ENCODE results near the gene PCMT1.
"Not testable (repeated sequence)": the region's sequence is repeated elsewhere in the genome, so short reads cannot be mapped to it uniquely, and the experiment has no call there.

Gene PCMT1

DNA sequence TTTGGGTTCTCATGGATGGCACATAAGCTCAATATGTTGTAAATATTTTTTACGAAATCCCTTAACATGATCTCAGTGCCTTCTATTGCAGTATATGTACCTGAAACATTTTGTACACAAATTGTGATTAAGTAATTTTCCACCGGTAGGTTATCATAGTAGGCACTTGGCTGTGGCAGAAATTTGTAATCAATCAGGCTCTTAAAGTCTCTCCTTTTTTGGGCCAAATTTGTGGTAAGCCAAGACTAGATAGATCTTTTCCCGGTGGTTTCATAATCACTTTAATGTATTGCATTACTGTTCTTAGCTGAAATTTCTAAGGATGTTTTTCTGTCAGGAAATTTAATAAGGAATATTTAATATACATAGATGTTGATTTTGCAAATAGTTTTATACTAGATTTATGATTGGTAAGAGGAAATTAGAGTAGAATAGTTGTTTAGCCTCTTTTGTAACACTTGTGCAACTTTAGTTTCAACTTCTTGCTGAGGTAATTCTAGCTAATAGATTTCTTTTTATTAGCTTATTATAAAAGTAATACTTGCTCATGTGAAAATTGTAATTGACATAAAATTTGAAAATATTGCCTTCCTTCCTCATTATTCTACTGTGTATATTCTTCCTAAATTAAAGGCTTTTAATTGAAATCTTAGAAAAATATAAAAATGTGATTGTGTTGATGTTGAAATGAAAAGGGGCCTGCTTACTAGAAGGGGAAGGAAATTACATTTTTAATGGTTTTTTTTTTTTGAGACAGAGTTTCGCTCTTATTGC is 3.2 kb downstream of the PCMT1 start:
- no peak for FAIRE-seq
- no peak for DNase-seq (ENCODE audit: insufficient read length)
- TF ChIP-seq TAF1 (IDR thresholded peaks at IDR 0.05; ENCODE audit: borderline replicate concordance, low read depth, low read length) (no peak), POLR2AphosphoS5 (IDR thresholded peaks at IDR 0.05; ENCODE audit: low read depth, low read length) (no peak), POLR2A (IDR thresholded peaks at IDR 0.05; ENCODE audit: low read depth, low read length) (no peak)

DNA sequence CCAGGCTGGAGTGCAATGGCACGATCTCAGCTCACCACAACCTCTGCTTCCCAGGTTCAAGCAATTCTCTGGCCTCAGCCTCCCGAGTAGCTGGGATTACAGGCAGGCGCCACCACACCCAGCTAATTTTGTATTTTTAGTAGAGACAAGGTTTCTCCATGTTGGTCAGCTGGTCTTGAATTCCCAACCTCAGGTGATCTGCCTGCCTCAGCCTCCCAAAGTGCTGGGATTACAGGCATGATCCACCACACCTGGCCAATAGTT is 3.8 kb downstream of the PCMT1 start:
- not testable (repeated sequence) for DNase-seq (ENCODE audit: insufficient read length)

DNA sequence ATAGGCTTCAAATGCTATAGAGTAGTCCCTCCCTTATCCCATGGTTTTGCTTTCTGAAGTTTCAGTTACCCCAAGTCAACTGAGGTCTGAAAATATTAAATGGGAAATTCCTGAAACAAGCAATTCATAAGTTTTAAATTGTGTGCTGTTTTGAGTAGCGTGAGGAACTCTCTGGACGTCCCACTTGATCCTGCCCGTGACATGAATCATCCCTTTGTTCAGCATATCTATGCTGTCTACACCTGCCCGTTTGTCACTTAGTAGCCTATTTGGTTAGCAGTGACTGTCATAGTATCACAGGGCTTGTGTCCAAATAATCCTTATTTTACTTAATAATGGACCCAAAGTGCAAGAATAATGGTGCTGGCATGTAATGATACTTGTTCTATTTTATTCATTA is 5.0 kb downstream of the PCMT1 start:
- TF ChIP-seq POLR2AphosphoS5 (IDR thresholded peaks at IDR 0.05; ENCODE audit: low read depth, low read length) (no peak), POLR2A (IDR thresholded peaks at IDR 0.05; ENCODE audit: low read depth, low read length) (no peak), TAF1 (IDR thresholded peaks at IDR 0.05; ENCODE audit: borderline replicate concordance, low read depth, low read length) (no peak)
- FAIRE-seq (no peak), DNase-seq (ENCODE audit: insufficient read length) (no peak)

More for the DNA sequence above, 3.8 kb downstream of the PCMT1 start:
- FAIRE-seq = not testable (repeated sequence)

DNA sequence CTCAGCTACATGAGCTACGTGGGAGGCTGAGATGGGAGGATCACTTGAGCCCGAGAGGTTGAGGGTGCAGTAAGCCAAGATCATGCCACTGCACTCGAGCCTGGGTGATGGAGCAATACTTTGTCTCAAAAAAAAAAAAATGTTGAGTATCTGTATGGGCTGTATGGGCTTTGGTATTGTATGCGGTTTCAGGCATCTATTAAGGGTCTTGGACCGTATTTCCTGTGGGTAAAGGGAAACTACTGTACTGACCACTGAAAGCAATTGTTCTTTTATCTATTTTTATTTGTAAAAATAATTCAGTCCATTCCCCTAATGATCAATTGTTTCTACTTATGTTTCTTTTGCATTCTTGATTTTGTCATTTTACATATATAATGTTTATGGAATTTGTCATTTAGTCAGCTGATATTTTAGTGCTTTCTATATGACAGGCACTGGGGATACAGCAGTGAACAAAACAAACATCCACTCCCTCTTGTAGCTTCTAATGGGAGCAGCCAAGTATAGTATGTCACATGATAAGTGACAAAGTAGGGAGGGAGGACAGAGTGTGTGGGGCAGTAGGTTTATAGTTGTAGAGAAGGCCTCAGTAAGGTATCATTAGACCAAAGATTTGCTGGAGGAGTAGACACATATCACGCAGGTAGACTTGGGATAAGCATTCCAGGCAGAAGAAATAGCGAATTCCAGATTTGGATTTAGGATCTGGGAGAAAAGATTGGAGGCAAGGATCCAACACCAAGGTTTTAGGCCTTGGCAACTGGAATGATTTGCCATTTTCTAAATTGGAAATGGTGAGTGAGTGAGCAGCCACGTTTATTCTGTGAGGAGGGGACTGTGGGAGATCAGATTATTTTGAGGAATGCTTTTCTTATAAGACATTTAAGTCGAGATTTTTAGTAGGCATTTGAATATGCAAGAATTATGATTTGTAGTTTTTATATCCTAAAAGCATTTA is 6.0 kb downstream of the PCMT1 start:
- DNase-seq (ENCODE audit: insufficient read length) (no peak), FAIRE-seq (peak; percentile 79)
- no peak for TF ChIP-seq TAF1 (IDR thresholded peaks at IDR 0.05; ENCODE audit: borderline replicate concordance, low read depth, low read length)
- TF ChIP-seq POLR2A (IDR thresholded peaks at IDR 0.05; ENCODE audit: low read depth, low read length) = no peak
- TF ChIP-seq POLR2AphosphoS5 (IDR thresholded peaks at IDR 0.05; ENCODE audit: low read depth, low read length) = no peak

DNA sequence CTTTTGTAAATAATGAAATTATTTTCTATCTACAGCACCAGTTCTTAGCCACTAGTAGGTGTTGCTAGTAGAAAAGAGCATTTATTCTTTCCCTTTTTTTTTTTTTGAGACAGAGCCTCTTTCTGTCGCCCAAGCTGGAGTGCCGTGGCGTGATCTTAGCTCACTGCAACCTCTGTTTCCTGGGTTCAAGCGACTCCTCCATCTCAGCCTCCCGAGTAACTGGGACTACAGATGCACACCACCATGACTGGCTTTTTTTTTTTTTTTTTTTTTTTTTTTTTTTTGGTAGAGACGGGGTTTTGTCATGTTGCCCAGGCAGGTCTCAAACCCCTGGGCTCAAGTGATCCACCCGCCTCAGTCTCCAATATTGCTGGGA is 6.7 kb downstream of the PCMT1 start:
- FAIRE-seq (no peak), DNase-seq (ENCODE audit: insufficient read length) (no peak)
- no peak for TF ChIP-seq TAF1 (IDR thresholded peaks at IDR 0.05; ENCODE audit: borderline replicate concordance, low read depth, low read length)
- TF ChIP-seq POLR2A (IDR thresholded peaks at IDR 0.05; ENCODE audit: low read depth, low read length) = no peak

DNA sequence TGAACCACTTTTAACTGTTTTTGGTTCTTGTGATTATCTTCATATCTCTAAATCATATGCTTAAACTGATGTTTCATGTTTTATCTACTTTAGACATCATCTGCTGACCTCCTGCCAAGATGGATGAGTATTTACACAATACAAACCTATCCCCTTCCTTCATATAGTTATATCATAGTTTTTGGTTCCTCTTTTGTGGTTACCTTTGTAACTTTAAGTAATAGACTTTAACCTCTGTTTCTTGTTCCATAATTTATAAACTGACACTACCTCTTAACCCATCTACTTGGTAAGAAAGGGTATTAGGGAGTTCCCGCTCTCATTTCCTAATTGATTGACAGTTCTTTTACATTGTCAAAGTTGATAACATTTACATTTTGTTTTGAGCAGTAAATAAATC is 11.9 kb downstream of the PCMT1 start:
- DNase-seq (ENCODE audit: insufficient read length) (no peak), FAIRE-seq (peak; percentile 70)
- TF ChIP-seq TAF1 (IDR thresholded peaks at IDR 0.05; ENCODE audit: borderline replicate concordance, low read depth, low read length) = no peak
- no peak for TF ChIP-seq POLR2AphosphoS5 (IDR thresholded peaks at IDR 0.05; ENCODE audit: low read depth, low read length)
- no peak for TF ChIP-seq POLR2A (IDR thresholded peaks at IDR 0.05; ENCODE audit: low read depth, low read length)

DNA sequence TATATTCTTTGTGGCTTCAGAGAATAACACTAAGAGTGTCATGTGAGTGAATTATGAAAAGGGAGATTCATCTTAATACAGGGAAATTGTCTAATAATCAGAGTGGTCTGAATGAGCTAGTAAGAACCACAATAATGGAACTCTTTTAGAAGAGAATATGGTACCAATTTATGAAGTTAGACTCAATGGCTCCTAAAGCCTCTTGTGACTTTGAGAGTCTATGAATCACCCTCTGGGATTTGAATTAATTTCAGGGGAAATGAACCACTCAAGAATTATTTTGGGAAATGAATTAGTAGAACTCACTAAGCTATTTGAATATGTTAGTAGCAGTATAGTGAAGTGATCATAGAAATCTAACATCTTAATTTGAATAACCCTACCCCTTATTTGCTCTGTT is 14.3 kb downstream of the PCMT1 start:
- FAIRE-seq = no peak
- DNase-seq (ENCODE audit: insufficient read length) = no peak
- TF ChIP-seq POLR2AphosphoS5 (IDR thresholded peaks at IDR 0.05; ENCODE audit: low read depth, low read length) (no peak), TAF1 (IDR thresholded peaks at IDR 0.05; ENCODE audit: borderline replicate concordance, low read depth, low read length) (no peak), POLR2A (IDR thresholded peaks at IDR 0.05; ENCODE audit: low read depth, low read length) (no peak)

DNA sequence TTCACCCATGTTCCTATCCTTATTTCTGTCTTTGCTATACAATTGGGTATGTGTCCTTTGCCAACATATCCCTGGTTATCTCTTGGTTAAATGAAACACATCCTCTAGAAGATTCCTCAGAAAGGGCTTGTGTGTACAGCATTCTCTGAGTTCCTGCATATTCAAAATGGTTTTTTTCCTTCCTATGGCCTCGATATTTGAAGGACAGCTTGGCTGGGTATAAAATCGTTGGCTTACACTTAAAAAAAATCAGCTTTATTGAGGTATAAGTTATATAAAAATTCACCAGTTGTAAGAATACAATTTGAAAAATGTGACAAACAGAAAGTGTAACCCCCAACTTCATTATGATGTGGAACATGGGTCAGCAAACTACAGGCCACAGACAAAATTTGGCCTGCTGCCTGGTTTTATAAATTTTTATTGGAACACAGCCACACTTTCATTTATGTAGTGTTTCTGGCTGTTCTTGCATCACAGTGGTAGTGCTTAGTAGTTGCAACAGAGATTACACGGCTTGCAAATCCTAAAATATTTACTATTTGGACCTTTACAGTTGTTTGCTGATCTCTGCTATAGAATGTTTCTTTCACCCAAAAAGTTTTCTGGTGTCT is 16.7 kb downstream of the PCMT1 start:
- no peak for FAIRE-seq

DNA sequence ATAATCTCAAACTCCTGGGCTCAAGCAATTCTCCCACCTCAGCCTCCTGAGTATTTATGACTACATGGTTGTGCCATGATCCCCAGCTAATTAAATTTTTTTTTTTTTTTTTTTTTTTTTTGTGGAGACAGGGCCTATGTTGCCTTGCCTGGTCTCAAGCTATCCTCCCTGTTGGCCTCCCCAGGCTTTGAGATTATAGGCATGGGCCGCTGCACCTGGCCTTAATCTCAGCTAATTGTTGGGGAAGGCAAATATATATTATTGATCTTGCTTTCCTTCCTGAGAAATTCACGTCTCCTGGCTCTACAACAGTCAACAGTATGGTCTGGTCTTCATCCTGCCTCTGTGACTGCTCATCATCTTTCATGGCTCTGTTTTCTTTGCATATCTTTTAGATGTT is 20.1 kb downstream of the PCMT1 start:
- TF ChIP-seq POLR2A (IDR thresholded peaks at IDR 0.05; ENCODE audit: low read depth, low read length) = no peak
- TF ChIP-seq TAF1 (IDR thresholded peaks at IDR 0.05; ENCODE audit: borderline replicate concordance, low read depth, low read length) = no peak
- TF ChIP-seq POLR2AphosphoS5 (IDR thresholded peaks at IDR 0.05; ENCODE audit: low read depth, low read length) = no peak
- no peak for DNase-seq (ENCODE audit: insufficient read length)
- no peak for FAIRE-seq

More for the DNA sequence above, 16.7 kb downstream of the PCMT1 start:
- no peak for TF ChIP-seq TAF1 (IDR thresholded peaks at IDR 0.05; ENCODE audit: borderline replicate concordance, low read depth, low read length)
- TF ChIP-seq POLR2AphosphoS5 (IDR thresholded peaks at IDR 0.05; ENCODE audit: low read depth, low read length) = no peak
- TF ChIP-seq POLR2A (IDR thresholded peaks at IDR 0.05; ENCODE audit: low read depth, low read length) = no peak
- DNase-seq (ENCODE audit: insufficient read length) = no peak

DNA sequence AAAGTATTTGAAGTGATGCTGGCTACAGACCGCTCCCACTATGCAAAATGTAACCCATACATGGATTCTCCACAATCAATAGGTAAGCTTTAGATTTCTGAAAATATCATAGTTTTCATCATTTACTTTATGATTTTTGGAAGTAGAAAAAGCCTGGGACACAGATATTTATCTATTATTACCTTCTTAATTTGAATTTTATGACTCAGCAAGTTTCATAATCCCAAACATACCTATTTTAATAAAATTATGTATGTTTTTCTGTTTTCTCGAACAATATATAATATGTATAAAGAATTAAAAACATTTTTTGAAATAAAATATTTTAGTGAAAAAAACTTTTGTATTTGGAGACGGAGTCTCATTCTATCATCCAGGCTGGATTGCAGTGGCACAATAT is 21.6 kb downstream of the PCMT1 start:
- no peak for TF ChIP-seq POLR2A (IDR thresholded peaks at IDR 0.05; ENCODE audit: low read depth, low read length)
- no peak for TF ChIP-seq POLR2AphosphoS5 (IDR thresholded peaks at IDR 0.05; ENCODE audit: low read depth, low read length)
- TF ChIP-seq TAF1 (IDR thresholded peaks at IDR 0.05; ENCODE audit: borderline replicate concordance, low read depth, low read length) = no peak
- no peak for FAIRE-seq
- DNase-seq (ENCODE audit: insufficient read length) = no peak

DNA sequence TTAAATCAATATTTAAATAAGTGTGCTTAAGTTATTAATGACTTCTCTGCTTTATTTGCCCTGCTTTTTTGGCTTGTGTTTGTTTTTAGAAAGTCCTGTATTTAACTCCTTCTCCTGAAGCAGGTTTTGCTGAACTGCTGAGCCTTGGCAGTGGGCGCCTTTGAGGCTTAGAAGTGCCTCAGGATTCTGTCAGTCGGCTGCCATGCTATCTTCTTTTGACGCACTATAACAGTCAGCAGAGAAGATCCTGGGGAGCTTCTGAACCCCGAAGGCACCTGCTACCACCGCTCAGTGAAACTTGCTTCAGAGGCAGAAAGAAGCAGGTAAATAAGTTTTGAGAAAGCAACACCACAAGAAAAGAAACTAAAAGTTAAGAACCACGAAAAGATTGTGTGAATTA is 22.4 kb downstream of the PCMT1 start:
- FAIRE-seq = no peak
- no peak for DNase-seq (ENCODE audit: insufficient read length)
- TF ChIP-seq TAF1 (IDR thresholded peaks at IDR 0.05; ENCODE audit: borderline replicate concordance, low read depth, low read length) (no peak), POLR2AphosphoS5 (IDR thresholded peaks at IDR 0.05; ENCODE audit: low read depth, low read length) (no peak), POLR2A (IDR thresholded peaks at IDR 0.05; ENCODE audit: low read depth, low read length) (no peak)

DNA sequence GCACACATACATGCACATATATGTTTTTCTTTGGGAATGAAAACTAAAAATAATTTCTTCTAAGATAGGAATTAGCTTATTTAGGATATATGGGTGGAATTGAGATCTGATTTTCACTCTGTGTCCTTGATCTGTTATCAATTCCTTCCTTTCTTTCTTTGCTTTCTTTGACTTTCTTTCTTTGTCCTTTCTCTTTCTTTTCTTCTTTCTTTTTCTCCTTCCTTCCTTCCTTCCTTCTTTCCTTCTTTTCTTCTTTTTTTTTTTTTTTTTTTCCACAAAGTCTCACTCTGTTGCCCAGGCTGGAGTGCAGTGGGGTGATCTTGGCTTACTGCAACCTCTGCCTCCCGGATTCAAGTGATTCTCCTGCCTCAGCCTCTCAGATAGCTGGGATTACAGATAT is 28.1 kb downstream of the PCMT1 start:
- no peak for FAIRE-seq

More for the DNA sequence above, 28.1 kb downstream of the PCMT1 start:
- DNase-seq (ENCODE audit: insufficient read length) = no peak
- TF ChIP-seq TAF1 (IDR thresholded peaks at IDR 0.05; ENCODE audit: borderline replicate concordance, low read depth, low read length) (no peak), POLR2A (IDR thresholded peaks at IDR 0.05; ENCODE audit: low read depth, low read length) (no peak), POLR2AphosphoS5 (IDR thresholded peaks at IDR 0.05; ENCODE audit: low read depth, low read length) (no peak)

Measured in GM12892 (cell line).